H1 (cell line): ENCODE results near the gene ANKMY2. TPM values are rescaled to one million over a fixed set of nuclear protein-coding genes. Genes with fewer than 3 reads are reported as not detected.

Experiments used
- CBX8 ChIP-seq: fragments of 300-800, 300-1000 bp; sonication (generic); IDR thresholded peaks from 2 replicates; pipeline ENCODE4 v1.7.1; 2016; ENCODE audit warnings: low read depth, low read length, borderline replicate concordance
- KDM5A ChIP-seq: fragments of 200-600 bp; IDR thresholded peaks from 2 replicates; pipeline ENCODE4 v1.7.1; 2012; ENCODE audit warnings: mild to moderate bottlenecking, low read length, inconsistent platforms, mixed read lengths
- SP1 ChIP-seq: IDR thresholded peaks from 2 replicates; pipeline ENCODE4 v1.6.1; 2011; ENCODE audit warnings: low read depth, low read length
- polyA plus RNA-seq, 7 experiments: library from polyadenylated mRNA; depleted of rRNA in 3 of 7; stranded (reverse) in 5 of 7; unstranded in 2 of 7; fragments of >200 nt in 5 of 7; fragments of 200-250 nt in 2 of 7; gene quantifications; 1 replicate in 5 of 7; 2 replicates in 1 of 7; 4 replicates in 1 of 7; pipeline versions ENCODE4 v1.2.1 to v1.2.3, GENCODE V29; 2011 to 2013; ENCODE audit warnings: missing spikeins in 2 of 7, mixed read lengths in 2 of 7
- total RNA-seq: library from RNA; stranded (reverse); fragmentation: NEBNext Ultra II Directional; extraction: Animal tissue kit (Norgen Biotek cat#: 25700); gene quantifications from 2 replicates; pipeline ENCODE4 v1.2.1, GENCODE V29; 2021

Gene ANKMY2
- total and polyA plus RNA-seq, 2 of the 8 experiments (the other 6 are each of a cell fraction or from before 2014, with no cell fraction given) = 5.2 to 9.3 TPM

- TF ChIP-seq SP1 (no peak), KDM5A (no peak), CBX8 (no peak)
Observed at GRCh38 chr7:16586081-16586874, 59.3 kb downstream of the ANKMY2 start (continued).
